ENCODE measurements around the gene ARL6IP6. TPM values are rescaled to one million over a fixed set of nuclear protein-coding genes. Genes with fewer than 3 reads are reported as not detected.

Gene ARL6IP6
- total RNA-seq, 1 experiment from 2014 or later: 32.8 TPM

GRCh38 chr2:152682663-152683062 lies 35.8 kb upstream of the ARL6IP6 start:
- BruUV-seq (replicated peaks): no TSS peak
- TF ChIP-seq, protein P1, sequence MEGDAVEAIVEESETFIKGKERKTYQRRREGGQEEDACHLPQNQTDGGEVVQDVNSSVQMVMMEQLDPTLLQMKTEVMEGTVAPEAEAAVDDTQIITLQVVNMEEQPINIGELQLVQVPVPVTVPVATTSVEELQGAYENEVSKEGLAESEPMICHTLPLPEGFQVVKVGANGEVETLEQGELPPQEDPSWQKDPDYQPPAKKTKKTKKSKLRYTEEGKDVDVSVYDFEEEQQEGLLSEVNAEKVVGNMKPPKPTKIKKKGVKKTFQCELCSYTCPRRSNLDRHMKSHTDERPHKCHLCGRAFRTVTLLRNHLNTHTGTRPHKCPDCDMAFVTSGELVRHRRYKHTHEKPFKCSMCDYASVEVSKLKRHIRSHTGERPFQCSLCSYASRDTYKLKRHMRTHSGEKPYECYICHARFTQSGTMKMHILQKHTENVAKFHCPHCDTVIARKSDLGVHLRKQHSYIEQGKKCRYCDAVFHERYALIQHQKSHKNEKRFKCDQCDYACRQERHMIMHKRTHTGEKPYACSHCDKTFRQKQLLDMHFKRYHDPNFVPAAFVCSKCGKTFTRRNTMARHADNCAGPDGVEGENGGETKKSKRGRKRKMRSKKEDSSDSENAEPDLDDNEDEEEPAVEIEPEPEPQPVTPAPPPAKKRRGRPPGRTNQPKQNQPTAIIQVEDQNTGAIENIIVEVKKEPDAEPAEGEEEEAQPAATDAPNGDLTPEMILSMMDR (IDR thresholded peaks at IDR 0.05; ENCODE audit: unreplicated experiment): no peak
- intact Hi-C loops (cut with micrococcal nuclease; ENCODE audit: unreplicated experiment): no loop called here
- Mint-ChIP-seq H3K27me3 (ENCODE audit: unreplicated experiment) (no peaks in the 10 kb centered on the region), H3K4me1 (ENCODE audit: low read depth, unreplicated experiment) (peaks cover 8% of the 10 kb centered on the region), H3K9me3 (ENCODE audit: low read depth, unreplicated experiment) (no peaks in the 10 kb centered on the region), H3K27ac (ENCODE audit: unreplicated experiment) (no peak overlapping the region), H3K36me3 (ENCODE audit: insufficient read depth, unreplicated experiment) (peaks cover 31% of the 10 kb centered on the region), H3K4me3 (ENCODE audit: low read depth, unreplicated experiment) (no peak overlapping the region)
- no peak for DNase-seq
- CTCF ChIA-PET: no interaction called here

DNA sequence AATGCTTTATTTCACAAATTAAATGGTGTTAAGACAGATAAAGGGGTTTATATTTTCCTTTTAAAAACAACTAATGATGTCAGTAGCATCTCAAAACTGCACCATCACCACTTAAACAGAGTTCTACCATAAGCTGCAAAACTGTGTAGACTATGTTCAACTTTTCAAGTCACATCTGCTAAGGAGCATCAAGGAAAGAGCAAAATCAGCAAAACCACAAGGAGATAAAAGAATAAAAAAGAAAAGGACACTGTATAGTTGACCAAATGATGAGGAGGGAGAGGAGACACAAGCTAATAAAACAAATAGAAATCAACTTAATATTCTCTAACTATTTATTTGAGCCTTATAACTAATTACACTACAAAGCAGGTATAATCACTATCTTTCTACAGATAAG lies 35.0 kb upstream of the ARL6IP6 start:
- no peaks in the 10 kb centered on the region for H3K9me3 Mint-ChIP-seq (ENCODE audit: low read depth, unreplicated experiment)
- DNase-seq: no peak
- intact Hi-C loops (cut with micrococcal nuclease; ENCODE audit: unreplicated experiment): no loop called here
- peak overlapping the region; percentile 4 for H3K27ac Mint-ChIP-seq (ENCODE audit: unreplicated experiment)
- CTCF ChIA-PET: no interaction called here
- no TSS peak for BruUV-seq (replicated peaks)
- peaks cover 31% of the 10 kb centered on the region for H3K36me3 Mint-ChIP-seq (ENCODE audit: insufficient read depth, unreplicated experiment)
- H3K27me3 Mint-ChIP-seq (ENCODE audit: unreplicated experiment): no peaks in the 10 kb centered on the region
- no peak overlapping the region for H3K4me3 Mint-ChIP-seq (ENCODE audit: low read depth, unreplicated experiment)
- TF ChIP-seq, protein P1 (IDR thresholded peaks at IDR 0.05; ENCODE audit: unreplicated experiment): no peak
- H3K4me1 Mint-ChIP-seq (ENCODE audit: low read depth, unreplicated experiment): peaks cover 8% of the 10 kb centered on the region

DNA sequence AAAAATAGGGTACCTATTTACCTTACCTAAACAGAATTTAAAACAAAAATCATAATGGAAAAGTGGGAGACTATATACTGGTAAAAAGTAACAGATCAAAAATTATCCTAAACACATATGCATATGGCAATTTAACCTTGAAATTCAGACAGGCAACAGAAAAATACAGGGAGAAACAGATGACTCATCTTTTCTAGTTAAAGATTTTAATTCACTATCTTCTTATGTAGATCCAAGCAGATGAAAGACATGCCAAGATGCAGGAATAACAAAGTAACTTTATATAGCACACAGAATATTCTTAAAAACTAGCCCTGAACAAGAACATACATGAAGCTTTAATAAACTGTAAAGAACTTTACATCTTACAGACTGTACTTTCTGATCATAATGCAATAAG lies 32.1 kb upstream of the ARL6IP6 start:
- H3K4me1 Mint-ChIP-seq (ENCODE audit: low read depth, unreplicated experiment): peaks cover 8% of the 10 kb centered on the region
- TF ChIP-seq, protein P1 (IDR thresholded peaks at IDR 0.05; ENCODE audit: unreplicated experiment): no peak
- H3K27ac Mint-ChIP-seq (ENCODE audit: unreplicated experiment): no peak overlapping the region
- intact Hi-C loops (cut with micrococcal nuclease; ENCODE audit: unreplicated experiment): no loop called here
- CTCF ChIA-PET: no interaction called here
- DNase-seq: no peak
- peaks cover 20% of the 10 kb centered on the region for H3K36me3 Mint-ChIP-seq (ENCODE audit: insufficient read depth, unreplicated experiment)
- no peaks in the 10 kb centered on the region for H3K9me3 Mint-ChIP-seq (ENCODE audit: low read depth, unreplicated experiment)
- H3K4me3 Mint-ChIP-seq (ENCODE audit: low read depth, unreplicated experiment): no peak overlapping the region
- no peaks in the 10 kb centered on the region for H3K27me3 Mint-ChIP-seq (ENCODE audit: unreplicated experiment)
- no TSS peak for BruUV-seq (replicated peaks)

DNA sequence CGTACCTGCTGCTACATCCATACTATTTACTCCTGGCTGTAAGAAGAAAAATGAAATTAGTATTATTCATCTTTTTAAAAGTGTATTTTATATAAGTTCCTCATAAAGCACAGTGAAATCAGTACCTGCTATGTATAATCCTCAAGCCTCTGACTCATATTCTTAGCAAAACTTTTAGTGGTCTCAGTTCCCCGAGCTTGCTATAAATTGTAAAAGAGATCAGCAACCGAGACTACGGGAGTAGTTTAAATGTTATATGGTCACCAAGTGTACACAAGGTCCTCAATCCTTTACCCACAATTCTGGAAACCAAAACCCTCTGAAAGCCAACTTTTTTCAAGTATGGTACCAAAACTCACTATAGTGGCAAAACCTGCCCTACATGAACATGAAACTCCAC lies 25.4 kb upstream of the ARL6IP6 start:
- no peak overlapping the region for H3K27ac Mint-ChIP-seq (ENCODE audit: unreplicated experiment)
- intact Hi-C loops (cut with micrococcal nuclease; ENCODE audit: unreplicated experiment): no loop called here
- H3K9me3 Mint-ChIP-seq (ENCODE audit: low read depth, unreplicated experiment): no peaks in the 10 kb centered on the region
- no peaks in the 10 kb centered on the region for H3K27me3 Mint-ChIP-seq (ENCODE audit: unreplicated experiment)
- H3K4me3 Mint-ChIP-seq (ENCODE audit: low read depth, unreplicated experiment): no peak overlapping the region
- TF ChIP-seq, protein P1 (IDR thresholded peaks at IDR 0.05; ENCODE audit: unreplicated experiment): no peak
- CTCF ChIA-PET: no interaction called here
- H3K4me1 Mint-ChIP-seq (ENCODE audit: low read depth, unreplicated experiment): no peaks in the 10 kb centered on the region
- DNase-seq: no peak
- H3K36me3 Mint-ChIP-seq (ENCODE audit: insufficient read depth, unreplicated experiment): peaks cover 11% of the 10 kb centered on the region
- no TSS peak for BruUV-seq (replicated peaks)

All from Calu3 (cell line).